K562 (cell line): ENCODE data around the gene PHF10. TPM values are rescaled to one million over a fixed set of nuclear protein-coding genes. Genes with fewer than 3 reads are reported as not detected.

ENCODE experiments used
- ATAC-seq: fragments of 200-7000 bp; cut with Tn5 transposase; 3 replicates; pipeline ENCODE4 v1.9.1; 2020; ENCODE audit warnings: moderate library complexity
- BruUV-seq: library from RNA; stranded (reverse); fragments of 400-500 nt; replicated peaks from 2 replicates; lab custom pipeline; 2021; lab: Mats Ljungman, UMichigan
- CTCF ChIA-PET: fragments of 300-600 bp; formaldehyde crosslinking; extraction: SDS; loops from one replicate; lab custom pipeline; 2021; ENCODE audit warnings: low intra/inter-chr PET ratio; lab: Yijun Ruan, JAX
- POLR2A ChIA-PET: fragments of 300-600, 350-650 bp; sonication (Branson Sonifier 250); formaldehyde crosslinking; extraction: SDS; loops from one replicate; lab custom pipeline; 2021; ENCODE audit warnings: antibody characterized with exemption, inconsistent platforms; lab: Yijun Ruan, JAX
- DNase-seq, 4 experiments: peaks; one replicate each; pipeline versions ENCODE4 v3.0.0 to v3.0.0-alpha.2; 2011 to 2018; ENCODE audit warnings: low spot score in 3 of 4, mixed read lengths in 3 of 4; ENCODE audit errors: extremely low read depth in 1 of 4
- FAIRE-seq: peaks from 2 replicates; lab custom pipeline; 2011; peaks lifted over from hg19 to GRCh38; lab: Jason Lieb, UNC
- H2AFZ ChIP-seq: 2 replicates; pipeline ENCODE4 v1.6.0; 2011; ENCODE audit warnings: low read depth, low read length, control low read depth, inconsistent platforms
- H3K27ac ChIP-seq: fragments of 200-600 bp; 3 replicates; pipeline ENCODE4 v1.8.0; 2011; ENCODE audit warnings: low read depth, mild to moderate bottlenecking, control low read depth, inconsistent platforms, low read length, moderate library complexity, mixed read lengths; ENCODE audit errors: extremely low read depth
- H3K27me3 ChIP-seq, 2 experiments: fragments of 300-600 bp in 1 of 2; 2 replicates in 1 of 2; 3 replicates in 1 of 2; pipeline versions ENCODE4 v1.6.0 to v1.8.0; 2011; ENCODE audit warnings: inconsistent platforms in 2 of 2, low read length in 2 of 2, mild to moderate bottlenecking in 1 of 2, mixed read lengths in 1 of 2, moderate library complexity in 1 of 2; ENCODE audit not compliant: control insufficient read depth in 2 of 2, insufficient read depth in 2 of 2
- H3K36me3 ChIP-seq: fragments of 300-600 bp; 3 replicates; pipeline ENCODE4 v1.8.0; 2011; ENCODE audit warnings: mild to moderate bottlenecking, low read length, inconsistent platforms; ENCODE audit not compliant: control insufficient read depth, insufficient read depth
- H3K4me1 ChIP-seq, 2 experiments: fragments of 200-600 bp in 1 of 2; replicated peaks in 1 of 2; 2 replicates in 1 of 2; 3 replicates in 1 of 2; pipeline versions ENCODE4 v1.5.1 to v1.8.0; 2011; ENCODE audit warnings: inconsistent platforms in 2 of 2, low read length in 2 of 2, mild to moderate bottlenecking in 1 of 2, mixed read lengths in 1 of 2, moderate library complexity in 1 of 2; ENCODE audit not compliant: control insufficient read depth in 2 of 2, insufficient read depth in 2 of 2
- H3K4me2 ChIP-seq: 2 replicates; pipeline ENCODE4 v1.6.1; 2011; ENCODE audit warnings: low read length, control low read depth, inconsistent platforms, mixed read lengths; ENCODE audit not compliant: insufficient read depth
- H3K4me3 ChIP-seq: fragments of 200-600 bp; sonication (generic), shearing (Covaris generic); 2 replicates; pipeline ENCODE4 v1.5.1; 2016; ENCODE audit warnings: control low read depth, inconsistent platforms
- H3K79me2 ChIP-seq: fragments of 200-600 bp; 3 replicates; pipeline ENCODE4 v1.8.0; 2011; ENCODE audit warnings: low read length, inconsistent platforms; ENCODE audit not compliant: control insufficient read depth, insufficient read depth
- H3K9ac ChIP-seq, 2 experiments: 2 replicates each; pipeline versions ENCODE4 v1.6.0 to v1.6.1; 2011; ENCODE audit warnings: low read depth in 2 of 2, low read length in 2 of 2, control low read depth in 1 of 2, inconsistent platforms in 1 of 2, mild to moderate bottlenecking in 1 of 2, mixed read lengths in 1 of 2; ENCODE audit not compliant: insufficient read depth in 1 of 2
- H3K9me1 ChIP-seq: one replicate; pipeline ENCODE4 v1.6.0; 2011; ENCODE audit warnings: inconsistent platforms, mild to moderate bottlenecking, low read length, moderate library complexity; ENCODE audit not compliant: control insufficient read depth, insufficient read depth
- H3K9me3 ChIP-seq: replicated peaks from 2 replicates; pipeline ENCODE4 v1.5.1; 2011; ENCODE audit warnings: low read depth, low read length, inconsistent platforms; ENCODE audit not compliant: control insufficient read depth, insufficient read depth
- H4K20me1 ChIP-seq: replicated peaks from 2 replicates; pipeline ENCODE4 v1.6.1; 2011; ENCODE audit warnings: low read length, inconsistent platforms, mixed read lengths; ENCODE audit not compliant: control insufficient read depth, insufficient read depth
- MTA1 ChIP-seq: fragments of 450-650 bp; IDR thresholded peaks from 2 replicates; pipeline ENCODE4 v1.6.1; 2017; ENCODE audit warnings: borderline replicate concordance
- MYBL2 ChIP-seq, 2 experiments: fragments of 450-650 bp in 1 of 2; sonication (generic) in 1 of 2; formaldehyde crosslinking in 1 of 2; IDR thresholded peaks; 2 replicates each; pipeline versions ENCODE4 v1.6.1 to v1.8.1; 2017 to 2022; ENCODE audit warnings: borderline replicate concordance in 1 of 2, inconsistent platforms in 1 of 2, low read depth in 1 of 2, mild to moderate bottlenecking in 1 of 2, missing genetic modification reagents in 1 of 2, moderate library complexity in 1 of 2
- NR0B1 ChIP-seq: fragments of 450-650 bp; IDR thresholded peaks from one replicate; pipeline ENCODE4 v1.6.1; 2018; ENCODE audit warnings: mild to moderate bottlenecking, moderate library complexity; ENCODE audit not compliant: partially characterized antibody
- SAFB2 ChIP-seq: fragments of 200-400 bp; formaldehyde crosslinking; IDR thresholded peaks from 2 replicates; pipeline ENCODE4 v1.6.1; 2018; ENCODE audit warnings: borderline replicate concordance, low read length, low read depth, moderate library complexity; ENCODE audit not compliant: severe bottlenecking
- TEAD4 ChIP-seq, 2 experiments: sonication (generic) in 1 of 2; formaldehyde crosslinking in 1 of 2; IDR thresholded peaks; 2 replicates each; pipeline versions ENCODE4 v1.6.1 to v1.8.0; 2012 to 2022; ENCODE audit warnings: borderline replicate concordance in 1 of 2, inconsistent platforms in 1 of 2, low read length in 1 of 2, mild to moderate bottlenecking in 1 of 2, missing genetic modification reagents in 1 of 2
- TGIF2 ChIP-seq: sonication (generic); formaldehyde crosslinking; IDR thresholded peaks from 2 replicates; pipeline ENCODE4 v1.8.1; 2022; ENCODE audit warnings: mild to moderate bottlenecking, missing genetic modification reagents, moderate library complexity
- ZFP1 ChIP-seq: fragments of 450-650 bp; formaldehyde crosslinking; IDR thresholded peaks from 2 replicates; pipeline ENCODE4 v1.4.0; 2020; ENCODE audit warnings: mild to moderate bottlenecking, mixed read lengths
- WGBS: fragments of 100-300 bp; shearing (Covaris generic); methylation state at CpG from one replicate; pipeline ENCODE4 v1.1.6; 2016; ENCODE audit warnings: low coverage, mixed read lengths; ENCODE audit not compliant: insufficient coverage; ENCODE audit errors: missing lambda C conversion rate; 5-methylcytosine and 5-hydroxymethylcytosine counted together
- in situ Hi-C: fragments of 300-500 bp; cut with MboI; formaldehyde crosslinking; loops from 4 replicates; pipeline ENCODE4 v1.15.0; 2018; ENCODE audit warnings: inconsistent platforms, mixed read lengths
- intact Hi-C: fragments of 100-400 bp; cut with micrococcal nuclease; formaldehyde crosslinking; loops from 2 replicates; pipeline ENCODE4 v1.14.2; 2022
- polyA plus RNA-seq, 8 experiments: library from polyadenylated mRNA; depleted of rRNA in 4 of 8; stranded (reverse) in 5 of 8; unstranded in 3 of 8; fragments of >200 nt; fragmentation: Nextera tagmentation in 2 of 8; fragmentation: Illumina TruSeq in 1 of 8; extraction: Ambion mirVana in 2 of 8; extraction: Trizol in 1 of 8; gene quantifications; 2 replicates each; pipeline versions ENCODE4 v1.2.1 to v1.2.3, GENCODE V29; 2011 to 2014; ENCODE audit warnings: inconsistent platforms in 1 of 8, missing spikeins in 1 of 8
- total RNA-seq, 7 experiments: library from RNA; depleted of rRNA in 6 of 7; stranded (reverse); fragments of >200 nt in 6 of 7; fragmentation: Illumina TruSeq in 2 of 7; extraction: Trizol in 2 of 7; gene quantifications; 2 replicates each; pipeline versions ENCODE4 v1.2.1 to v1.2.3, GENCODE V29; 2011 to 2021; ENCODE audit warnings: low replicate concordance in 1 of 7
- TF ChIP-seq, protein P1 (sequence below): sonication (generic); formaldehyde crosslinking; IDR thresholded peaks from 2 replicates; pipeline ENCODE4 v1.4.0; 2020; ENCODE audit warnings: mild to moderate bottlenecking, missing genetic modification reagents

PHF10 gene
- total and polyA plus RNA-seq, 9 of the 15 experiments (the other 6 are each of a cell fraction or from before 2014, with no cell fraction given) = 23.9 to 88.9 (median 46.0) TPM

- TF ChIP-seq NR0B1 = no peak
- TF ChIP-seq TEAD4 (IDR thresholded peaks at IDR 0.05; ENCODE audit: low read length) = no peak
- no peak for TF ChIP-seq TEAD4 (CRISPR knock-in tag; IDR thresholded peaks at IDR 0.05; ENCODE audit: borderline replicate concordance)
- TF ChIP-seq, protein P1, sequence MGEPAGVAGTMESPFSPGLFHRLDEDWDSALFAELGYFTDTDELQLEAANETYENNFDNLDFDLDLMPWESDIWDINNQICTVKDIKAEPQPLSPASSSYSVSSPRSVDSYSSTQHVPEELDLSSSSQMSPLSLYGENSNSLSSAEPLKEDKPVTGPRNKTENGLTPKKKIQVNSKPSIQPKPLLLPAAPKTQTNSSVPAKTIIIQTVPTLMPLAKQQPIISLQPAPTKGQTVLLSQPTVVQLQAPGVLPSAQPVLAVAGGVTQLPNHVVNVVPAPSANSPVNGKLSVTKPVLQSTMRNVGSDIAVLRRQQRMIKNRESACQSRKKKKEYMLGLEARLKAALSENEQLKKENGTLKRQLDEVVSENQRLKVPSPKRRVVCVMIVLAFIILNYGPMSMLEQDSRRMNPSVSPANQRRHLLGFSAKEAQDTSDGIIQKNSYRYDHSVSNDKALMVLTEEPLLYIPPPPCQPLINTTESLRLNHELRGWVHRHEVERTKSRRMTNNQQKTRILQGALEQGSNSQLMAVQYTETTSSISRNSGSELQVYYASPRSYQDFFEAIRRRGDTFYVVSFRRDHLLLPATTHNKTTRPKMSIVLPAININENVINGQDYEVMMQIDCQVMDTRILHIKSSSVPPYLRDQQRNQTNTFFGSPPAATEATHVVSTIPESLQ (CRISPR knock-in tag) = no peak
- TF ChIP-seq MTA1 = no peak
- TF ChIP-seq MYBL2 (IDR thresholded peaks at IDR 0.05; ENCODE audit: low read depth) = no peak
- TF ChIP-seq MYBL2 (CRISPR knock-in tag; IDR thresholded peaks at IDR 0.05; ENCODE audit: borderline replicate concordance) = no peak
- no peak for TF ChIP-seq TGIF2
Observed at GRCh38 chr6:169689287-169689686, 35.0 kb downstream of the PHF10 start (continued).

GRCh38 chr6:169685860-169686259 is 38.4 kb downstream of the PHF10 start:
- Histone ChIP-seq H3K4me1 (no peaks in the 10 kb centered on the region), H3K36me3 (peaks cover 49% of the 10 kb centered on the region), H3K79me2 (peaks cover 3% of the 10 kb centered on the region; the same call in 1 of the 3 replicates), H2AFZ (no peak overlapping the region), H3K9ac (no peak overlapping the region), H3K4me2 (no peak overlapping the region), H3K9me1 (no peaks in the 10 kb centered on the region), H3K27me3 (no peaks in the 10 kb centered on the region), H3K9me3 (peaks cover 5% of the 10 kb centered on the region; the same call in 1 of the 2 replicates), H4K20me1 (no peaks in the 10 kb centered on the region), H3K4me3 (no peak overlapping the region), H3K27ac (no peak overlapping the region)
- ChIA-PET CTCF (no interaction called here), POLR2A (interaction anchor here (1.0 kb wide), 1 partner anchor 16 kb away, joined by 4 read pairs; the partner anchor contains the start of gene C6orf120)
- no peak for TF ChIP-seq SAFB2
- TF ChIP-seq ZFP1 (CRISPR knock-in tag) = peak; percentile 75; the same call in 1 of the 2 replicates
- intact Hi-C loops (no loop called here), in situ Hi-C loops (no loop called here)
- no peak for FAIRE-seq
- WGBS = 63% methylated on average over 2 of the region's 2 CpGs
- no TSS peak for BruUV-seq
- DNase-seq = no peak
- no peak for ATAC-seq
